HG03378 (cell line): ENCODE results near the gene MUL1.

Experiments
- ATAC-seq: cut with Tn5 transposase; IDR thresholded peaks from one replicate; pipeline ENCODE4 v1.9.1; 2021; ENCODE audit warnings: mild to moderate bottlenecking, moderate library complexity; ENCODE audit not compliant: unreplicated experiment

MUL1 gene, protein sequence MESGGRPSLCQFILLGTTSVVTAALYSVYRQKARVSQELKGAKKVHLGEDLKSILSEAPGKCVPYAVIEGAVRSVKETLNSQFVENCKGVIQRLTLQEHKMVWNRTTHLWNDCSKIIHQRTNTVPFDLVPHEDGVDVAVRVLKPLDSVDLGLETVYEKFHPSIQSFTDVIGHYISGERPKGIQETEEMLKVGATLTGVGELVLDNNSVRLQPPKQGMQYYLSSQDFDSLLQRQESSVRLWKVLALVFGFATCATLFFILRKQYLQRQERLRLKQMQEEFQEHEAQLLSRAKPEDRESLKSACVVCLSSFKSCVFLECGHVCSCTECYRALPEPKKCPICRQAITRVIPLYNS

DNA sequence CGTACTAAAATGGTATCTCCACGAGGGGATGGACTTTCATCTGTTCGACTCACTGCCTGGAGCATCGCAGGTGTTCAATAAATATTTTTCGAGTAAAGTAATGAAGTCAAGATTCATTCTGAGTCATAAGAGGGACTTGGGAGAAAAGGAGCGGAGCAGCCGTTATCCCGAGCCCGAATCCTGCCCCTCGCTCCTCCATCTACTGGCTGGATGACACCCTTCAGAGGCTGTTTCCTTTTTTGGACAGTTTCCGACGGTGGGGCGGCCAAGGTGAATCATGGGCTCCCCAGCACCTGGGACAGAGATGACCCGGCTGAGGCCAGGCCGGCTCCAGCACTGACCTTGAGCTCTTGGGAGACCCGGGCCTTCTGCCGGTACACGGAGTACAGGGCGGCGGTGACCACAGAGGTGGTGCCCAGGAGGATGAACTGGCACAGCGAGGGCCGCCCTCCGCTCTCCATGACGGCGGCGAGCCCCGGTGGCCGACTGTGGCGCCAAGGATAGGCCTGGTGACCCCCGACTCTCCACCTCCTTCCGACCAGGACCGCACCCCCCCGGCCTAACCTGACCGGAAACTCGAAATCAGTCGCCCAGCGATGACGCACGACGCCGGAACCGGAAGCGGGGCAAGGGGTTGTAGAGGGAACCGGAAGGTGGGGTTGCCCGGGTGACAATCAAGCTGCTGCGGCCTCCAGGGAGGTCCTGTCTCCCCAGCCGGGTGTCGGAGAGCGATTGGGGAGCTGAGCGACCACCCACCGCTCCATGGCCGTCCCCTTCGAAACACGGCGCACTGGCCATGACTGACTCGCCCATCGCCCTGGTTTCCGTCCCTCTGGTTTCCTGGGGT lies at the start of gene MUL1:
Gene MUL1 (minus strand): TSS at position 588 of the 847 bp plus-strand sequence. CDS start 127 bp downstream, at position 461.
- ATAC-seq: peak; percentile 56

DNA sequence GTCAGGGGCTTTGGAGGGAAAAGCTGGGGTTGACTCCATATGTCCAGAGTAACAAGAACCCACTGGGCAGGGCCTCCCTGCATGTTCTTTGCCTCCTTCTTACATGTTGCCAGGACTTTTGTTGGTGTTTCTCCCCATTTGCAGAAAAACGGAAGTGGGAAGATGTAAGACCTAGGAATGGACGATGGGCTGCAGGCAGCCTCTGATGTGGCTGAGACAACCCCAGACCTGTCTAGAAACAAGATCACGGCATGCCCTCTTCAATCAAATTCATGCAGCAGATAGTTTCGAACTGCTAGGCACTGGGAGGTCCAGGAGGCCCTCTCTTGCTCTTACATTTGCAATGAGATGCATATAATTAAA lies 47.8 kb upstream of the MUL1 start:
- no peak for ATAC-seq

DNA sequence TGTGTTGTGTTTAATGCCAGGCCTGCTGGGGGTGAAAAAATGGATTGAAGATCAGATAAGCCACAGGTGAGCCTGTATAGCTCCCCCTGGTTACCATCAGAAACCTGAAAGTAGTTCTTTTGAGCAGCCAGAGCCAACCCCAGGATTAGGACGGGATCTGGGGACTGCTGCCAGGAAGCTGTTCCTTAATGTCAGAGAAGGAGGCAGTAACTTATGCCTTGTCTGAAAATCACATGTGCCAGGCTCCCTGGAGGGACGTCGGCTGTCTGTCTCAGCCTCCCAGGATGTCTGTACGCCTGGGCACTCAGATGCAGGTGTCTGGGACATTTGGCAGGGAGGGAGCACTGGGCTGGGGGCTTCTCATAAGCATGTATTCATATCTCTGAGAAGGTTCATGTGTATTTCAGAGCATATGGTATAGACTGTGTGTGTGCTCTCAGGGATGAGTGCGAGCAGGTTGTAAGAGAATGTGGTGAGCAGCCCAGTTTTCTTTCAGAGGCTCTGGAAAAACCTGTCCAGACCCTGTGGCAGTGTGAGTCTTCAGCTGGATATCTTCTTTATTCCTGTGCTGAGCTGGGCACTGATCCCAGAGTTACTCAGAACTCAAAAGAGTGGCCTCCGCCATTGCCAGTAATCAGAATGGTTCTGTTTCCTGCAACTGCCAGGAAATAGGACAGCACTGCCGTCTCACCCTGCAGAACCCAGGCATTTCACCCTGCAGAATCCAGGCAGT lies 47.2 kb upstream of the MUL1 start:
- ATAC-seq: no peak

DNA sequence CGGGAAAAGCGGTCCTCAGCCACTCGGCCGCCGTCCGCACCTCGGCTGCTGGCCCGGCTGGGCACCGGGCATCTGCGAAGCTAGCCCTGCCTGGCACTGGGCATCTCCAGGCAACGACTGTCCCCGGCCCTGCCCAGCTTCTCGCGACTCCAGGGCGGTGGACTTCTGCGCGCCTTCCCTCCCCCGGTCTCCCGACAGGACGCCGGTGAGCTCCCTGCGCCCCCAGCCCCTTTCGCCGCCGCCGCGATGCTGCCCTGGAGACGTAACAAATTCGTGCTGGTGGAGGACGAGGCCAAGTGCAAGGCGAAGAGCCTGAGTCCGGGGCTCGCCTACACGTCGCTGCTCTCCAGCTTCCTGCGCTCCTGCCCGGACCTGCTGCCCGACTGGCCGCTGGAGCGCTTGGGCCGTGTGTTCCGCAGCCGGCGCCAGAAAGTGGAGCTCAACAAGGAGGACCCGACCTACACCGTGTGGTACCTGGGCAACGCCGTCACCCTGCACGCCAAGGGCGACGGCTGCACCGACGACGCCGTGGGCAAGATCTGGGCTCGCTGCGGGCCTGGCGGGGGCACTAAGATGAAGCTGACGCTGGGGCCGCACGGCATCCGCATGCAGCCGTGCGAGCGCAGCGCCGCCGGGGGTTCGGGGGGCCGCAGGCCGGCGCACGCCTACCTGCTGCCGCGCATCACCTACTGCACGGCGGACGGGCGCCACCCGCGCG lies 44.9 kb upstream of the MUL1 start:
- ATAC-seq: no peak

DNA sequence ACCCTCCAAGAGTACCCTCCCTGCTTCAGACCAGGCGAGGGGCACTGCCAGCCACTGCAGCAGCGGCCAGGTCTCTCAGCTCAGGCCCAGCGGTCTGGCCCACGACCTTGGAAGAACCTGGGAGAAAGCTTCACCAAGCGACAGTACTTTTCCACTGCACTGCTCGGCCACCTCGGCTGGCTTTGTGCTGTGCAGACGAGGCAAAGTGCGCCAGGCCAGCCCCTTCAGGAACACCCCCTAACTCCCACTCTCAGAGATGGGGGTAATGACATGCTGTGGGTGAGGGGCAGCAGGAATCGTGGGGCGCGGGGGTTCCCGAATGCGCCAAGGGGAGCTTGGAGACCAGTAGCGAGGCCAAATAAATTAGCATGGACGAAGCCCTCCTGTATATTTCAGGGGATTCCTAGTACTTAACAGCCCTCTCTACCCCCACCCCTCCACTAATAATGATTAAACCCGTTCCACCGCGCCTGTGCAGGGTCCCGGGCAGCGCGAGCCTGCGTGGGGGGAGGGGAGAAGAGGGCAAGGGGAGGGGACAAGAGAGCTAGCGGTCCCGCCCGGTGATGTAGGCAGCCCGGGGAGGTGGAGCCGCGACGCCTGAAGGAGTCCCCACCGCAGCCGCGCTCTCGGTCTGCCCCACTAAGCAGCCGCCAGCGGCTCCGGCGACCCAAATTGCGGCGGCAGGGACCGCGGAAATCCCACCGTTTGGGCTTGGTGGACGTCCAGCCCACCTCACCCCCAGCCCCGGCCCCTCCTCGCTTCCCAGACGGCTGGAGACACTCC lies 44.2 kb upstream of the MUL1 start, which contains the start of gene FAM43B:
Gene FAM43B (plus strand): TSS at position 629 of the 783 bp plus-strand sequence. CDS start 401 bp downstream, outside the sequence.
- ATAC-seq: no peak

DNA sequence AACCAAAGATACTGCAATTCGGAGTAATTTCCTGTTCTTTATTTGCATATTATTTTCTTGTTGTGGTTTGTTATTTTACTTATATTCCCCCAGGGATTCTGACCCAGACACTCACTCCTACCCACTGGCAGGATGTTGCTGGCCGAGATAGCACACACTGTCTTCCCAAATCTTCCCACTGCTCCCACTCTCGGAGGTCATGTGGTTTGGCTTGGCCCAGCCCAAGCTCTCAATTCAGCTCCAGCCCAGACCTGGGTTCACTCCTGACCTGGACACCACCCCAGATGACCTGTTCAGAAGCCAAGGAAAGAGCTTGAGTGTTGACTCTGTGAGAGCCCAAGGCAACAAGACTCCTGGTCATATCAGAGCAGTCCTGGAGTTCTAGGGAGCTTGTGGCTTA lies 43.2 kb upstream of the MUL1 start:
- no peak for ATAC-seq

DNA sequence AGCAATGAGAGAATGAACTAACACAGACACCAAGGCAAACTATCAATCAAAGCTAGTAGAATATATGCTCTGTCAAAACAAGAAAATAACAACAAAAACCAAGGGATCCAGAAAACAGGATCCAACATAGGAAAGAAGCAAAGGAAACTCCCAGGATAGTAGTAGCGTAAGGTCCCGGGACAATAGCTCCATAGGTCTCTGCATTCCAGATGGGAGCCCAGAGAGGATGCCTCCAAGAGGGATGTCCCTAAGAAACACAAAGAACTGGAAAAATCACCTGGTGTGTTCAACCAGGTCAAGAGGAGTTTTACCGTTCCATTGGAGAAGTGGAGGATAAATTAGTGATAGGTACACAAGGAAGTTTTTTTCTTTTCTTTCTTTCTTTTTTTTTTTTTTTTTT lies 38.7 kb upstream of the MUL1 start:
- no peak for ATAC-seq

DNA sequence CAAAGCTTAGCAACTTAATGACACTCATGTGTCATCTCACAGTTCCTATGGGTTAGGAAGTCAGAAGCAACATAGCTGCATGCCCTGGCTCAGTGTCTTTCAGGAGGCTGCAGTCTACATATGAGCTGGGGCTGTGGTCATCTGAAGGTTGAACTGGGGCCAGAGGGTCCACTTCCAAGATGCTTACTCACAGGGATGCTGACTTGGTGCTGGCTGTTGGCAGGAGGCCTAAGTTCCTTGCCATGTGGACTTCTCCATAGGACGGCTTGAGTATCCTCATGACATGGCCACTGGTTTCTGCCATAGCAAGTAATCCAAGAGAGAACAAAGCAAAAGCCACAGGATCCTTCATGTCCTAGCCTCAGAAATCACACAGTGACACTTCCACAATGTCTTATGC lies 32.3 kb upstream of the MUL1 start:
- ATAC-seq: no peak

DNA sequence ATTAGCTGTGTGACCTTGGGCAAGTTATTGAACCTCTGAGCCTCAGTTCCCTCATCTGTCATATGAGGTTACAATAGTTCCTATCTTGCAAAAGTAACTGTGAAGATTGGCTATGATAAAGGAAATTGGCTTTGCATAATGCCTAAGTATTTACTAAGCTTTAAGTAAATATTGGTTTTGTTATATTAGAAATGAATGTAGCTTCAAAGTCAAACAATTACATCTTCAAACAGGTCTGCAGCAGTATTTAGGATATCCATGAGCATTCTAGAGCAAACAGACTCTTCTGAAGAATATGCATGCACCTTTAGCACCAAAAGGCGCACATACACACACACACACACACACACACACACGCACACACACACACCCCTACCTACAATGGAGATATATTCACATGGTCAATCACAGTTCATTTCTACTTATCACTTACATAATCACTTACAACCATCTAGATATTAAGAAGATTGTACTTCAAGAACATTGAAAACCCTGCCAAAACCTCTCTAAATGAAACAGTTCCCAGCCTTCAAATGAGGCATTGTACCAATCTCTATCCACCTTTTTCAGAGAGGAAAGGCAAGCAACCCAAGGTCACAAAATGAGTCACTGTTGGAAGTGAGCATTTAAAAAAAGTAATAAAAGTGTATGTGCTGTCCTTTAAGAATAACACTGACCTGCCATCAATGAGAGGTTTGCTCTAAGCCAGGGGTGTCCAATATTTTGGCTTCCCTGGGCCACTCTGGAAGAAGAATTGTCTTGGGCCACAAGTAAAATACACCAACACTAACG lies 31.0 kb upstream of the MUL1 start:
- ATAC-seq: no peak

DNA sequence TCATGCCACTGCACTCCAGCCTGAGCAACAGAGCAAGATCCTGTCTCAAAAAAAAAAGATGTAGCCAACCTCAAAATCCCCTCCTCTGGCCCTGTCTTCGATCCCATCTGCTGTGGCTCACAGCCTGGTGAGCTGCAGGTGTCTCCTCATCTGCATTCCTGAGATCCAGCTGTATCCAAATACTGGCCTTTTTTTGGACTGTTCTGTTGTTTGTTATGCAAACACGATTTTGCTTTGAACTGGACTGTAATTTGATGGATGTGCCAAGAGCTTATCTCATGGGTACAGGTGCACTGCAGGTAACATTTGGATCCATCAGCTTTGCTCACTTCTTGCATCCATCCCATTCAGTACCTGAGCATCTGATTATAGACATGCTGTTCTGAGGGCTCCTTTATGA lies 30.3 kb upstream of the MUL1 start:
- no peak for ATAC-seq

DNA sequence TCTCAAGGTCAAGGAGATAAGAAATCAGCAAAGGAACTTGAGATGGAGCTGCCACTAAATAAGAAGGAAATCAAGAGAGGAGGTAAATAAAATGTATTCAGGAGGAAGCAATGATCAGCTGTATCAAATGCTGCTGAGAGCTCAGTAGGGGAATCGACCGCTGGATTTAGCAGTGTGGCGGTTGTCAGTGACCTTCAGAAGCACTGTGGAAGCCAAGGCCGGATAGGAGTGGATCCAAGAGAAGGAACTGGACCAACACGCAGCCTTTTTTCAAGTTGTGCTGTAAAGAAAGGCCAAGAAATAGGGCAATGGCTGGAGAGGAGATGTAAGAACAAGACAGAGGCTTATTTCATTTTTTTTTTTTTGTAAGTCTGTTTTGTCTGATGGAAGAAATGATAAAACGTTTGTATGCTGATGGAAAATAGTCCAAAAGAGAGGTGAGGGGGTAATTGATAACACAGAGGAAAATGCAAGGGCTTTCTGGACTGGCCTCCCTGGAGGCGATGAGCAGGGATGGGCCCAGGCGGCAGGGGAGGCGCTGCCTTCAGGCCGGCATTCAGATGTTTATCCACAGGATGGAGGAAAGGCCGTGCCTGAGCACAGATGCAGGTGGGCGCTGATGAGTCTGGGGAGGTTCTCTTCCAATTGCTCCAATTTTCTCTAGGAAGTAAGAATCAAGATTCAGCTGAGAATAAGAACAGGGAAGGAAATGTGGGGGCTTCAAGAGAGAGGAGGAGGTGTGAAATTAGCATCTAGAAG lies 26.9 kb upstream of the MUL1 start:
- no peak for ATAC-seq

DNA sequence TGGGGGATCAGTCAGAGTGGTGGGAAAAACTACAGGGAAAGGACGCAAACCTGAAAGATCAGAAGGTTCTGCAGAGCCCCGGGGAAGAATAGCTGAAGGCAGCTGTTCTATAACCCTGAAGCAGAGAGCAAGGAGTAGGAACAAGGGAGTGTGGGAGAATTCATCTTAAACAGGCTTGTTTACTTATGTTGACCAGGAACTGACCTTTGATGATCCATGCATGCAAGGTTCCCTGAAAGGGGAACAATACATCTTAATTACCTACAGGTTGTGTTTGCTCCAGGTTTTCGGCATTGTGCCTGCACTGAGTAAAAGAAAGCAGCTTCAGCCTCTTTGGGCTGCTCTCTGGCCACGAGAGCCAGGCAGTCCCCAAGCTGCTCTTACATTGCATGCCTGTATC lies 25.7 kb upstream of the MUL1 start:
- ATAC-seq: no peak

DNA sequence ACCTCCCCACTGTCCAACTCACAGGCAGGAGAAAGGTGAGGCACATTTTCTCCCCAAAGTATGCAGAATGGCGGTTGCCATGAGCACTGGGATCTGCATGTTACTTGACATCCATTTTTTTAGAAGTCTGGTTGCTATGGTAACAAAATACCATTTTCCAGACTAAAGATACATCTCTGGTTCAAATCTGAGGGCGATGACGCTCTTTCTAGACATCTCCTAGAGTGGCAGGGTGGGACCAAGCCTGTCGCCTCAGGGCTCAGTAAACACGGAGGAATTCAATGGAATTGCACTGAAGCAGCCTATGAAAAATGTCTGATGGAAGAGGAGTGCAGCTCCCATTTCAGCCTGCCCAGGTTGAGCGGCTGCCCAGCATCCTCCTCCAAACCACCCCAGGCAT lies 22.9 kb upstream of the MUL1 start:
- ATAC-seq: no peak

DNA sequence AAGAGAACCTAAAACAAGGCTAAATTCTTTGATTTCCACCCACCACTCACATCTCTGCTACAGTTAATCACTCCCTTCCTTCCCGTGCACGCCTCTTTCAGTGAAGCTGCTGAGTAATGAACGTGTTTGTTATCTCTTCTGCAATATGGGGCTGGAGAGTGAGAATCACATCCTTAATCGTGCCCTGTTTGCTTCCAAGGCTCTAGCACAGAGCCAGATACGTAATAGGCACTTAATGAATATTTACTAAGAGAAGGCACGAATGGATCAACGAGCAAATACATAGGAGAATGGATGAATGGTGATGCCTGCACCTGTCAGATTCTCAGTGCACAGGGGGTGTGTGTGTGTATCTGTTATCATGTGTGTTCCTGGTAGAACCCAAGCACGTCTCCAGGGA lies 22.4 kb upstream of the MUL1 start:
- no peak for ATAC-seq

DNA sequence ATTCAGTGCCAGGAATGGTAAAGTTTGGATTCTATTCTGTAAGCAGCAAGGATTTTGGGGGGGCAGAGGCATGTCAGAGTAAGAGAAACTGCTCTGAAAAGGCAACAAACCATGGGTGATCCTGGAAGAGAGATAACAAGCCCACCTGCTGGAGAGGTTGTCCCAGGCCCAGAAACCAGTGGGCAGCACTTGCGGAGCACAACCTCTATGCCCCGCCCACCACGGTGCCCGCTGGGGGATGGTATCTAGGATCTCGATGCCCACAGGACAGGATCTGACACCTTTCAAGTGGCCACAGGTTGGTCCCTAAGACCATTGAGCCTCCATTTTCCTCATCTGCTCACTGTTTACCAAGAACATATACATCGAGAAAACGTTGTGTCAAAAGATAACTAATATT lies 20.3 kb upstream of the MUL1 start:
- ATAC-seq: no peak

DNA sequence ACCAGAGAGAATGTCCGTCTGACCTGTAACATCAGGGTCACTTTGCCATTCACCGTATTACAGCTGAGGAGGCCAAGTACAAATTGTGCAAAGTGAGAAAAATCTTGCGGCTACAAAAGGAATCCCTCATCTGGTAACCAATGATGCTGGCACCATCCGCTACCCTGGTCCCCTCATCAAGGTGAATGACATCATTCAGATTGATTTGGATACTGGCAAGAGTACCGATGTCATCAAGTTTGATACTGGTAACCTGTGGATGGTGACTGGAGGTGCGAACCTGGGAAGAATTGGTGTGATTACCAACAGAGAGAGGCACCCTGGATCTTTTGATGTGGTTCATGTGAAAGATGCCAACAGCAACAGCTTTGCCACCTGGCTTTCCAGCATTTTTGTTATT lies 18.3 kb upstream of the MUL1 start:
- no peak for ATAC-seq

DNA sequence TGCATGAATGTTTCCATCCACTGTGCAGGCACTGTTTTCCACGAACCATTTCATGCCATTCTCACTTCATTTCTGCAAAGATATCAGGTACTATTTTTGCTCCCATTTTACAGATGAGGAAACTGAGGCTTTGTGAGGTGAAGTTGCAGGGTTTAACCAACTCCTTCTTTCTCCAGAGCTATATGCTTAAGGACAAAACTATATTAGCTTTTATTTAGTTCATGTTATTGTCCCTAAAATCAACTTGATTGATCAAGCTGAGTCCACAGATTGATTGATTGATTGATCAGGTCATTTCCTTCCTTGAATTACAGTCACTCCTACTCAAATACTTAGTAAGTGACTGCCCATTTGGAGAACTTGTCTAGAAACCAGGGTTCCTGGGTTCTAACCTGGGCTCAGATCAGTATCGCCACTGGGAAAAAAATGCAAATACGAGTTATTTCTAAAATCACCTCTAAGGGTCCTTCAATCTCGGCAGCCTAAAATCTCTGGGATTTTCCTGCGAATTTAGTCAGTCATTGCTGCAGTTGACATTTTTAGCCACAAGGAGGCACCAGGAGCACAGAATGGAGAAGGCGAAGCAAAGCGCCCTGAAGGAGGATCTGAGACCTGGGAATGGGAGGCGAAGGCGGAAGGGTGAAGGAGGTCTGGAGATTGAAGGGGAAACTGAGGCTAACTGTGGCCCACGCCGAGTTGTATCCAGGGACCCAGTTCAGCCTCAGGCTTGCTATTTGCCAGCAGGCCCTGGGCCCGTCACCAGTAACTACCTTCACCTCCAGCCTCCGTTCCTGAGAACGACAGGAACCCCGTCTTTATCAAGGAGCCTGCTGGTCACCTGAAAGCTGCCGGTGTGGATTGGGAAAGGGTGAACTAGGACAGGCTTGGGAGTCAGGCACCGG lies 14.3 kb upstream of the MUL1 start:
- ATAC-seq: no peak
